ENCODE results near the gene HSPA12B. TPM values are rescaled to one million over a fixed set of nuclear protein-coding genes. Genes with fewer than 3 reads are reported as not detected.

The HSPA12B gene
- total RNA-seq, 1 experiment from 2014 or later: 6.3 TPM

- ChIA-PET CTCF (interaction anchor here (0.6 to 3.6 kb wide), 30 partner anchors 10 to 369 kb away, joined by 3 to 88 read pairs (median 4); partner anchors contain the start of genes ADISSP, CENPB, MAVS and SPEF1), POLR2A (no interaction called here)
- ATAC-seq: peak; percentile 98
- Mint-ChIP-seq H3K4me3 (no peak overlapping the region), H3K27ac (0 out of 2 replicates have a peak overlapping the region, but pooled peaks have one; percentile 8), H3K27me3 (ENCODE audit: low read depth) (no peaks in the 10 kb centered on the region), H3K36me3 (no peaks in the 10 kb centered on the region), H3K4me1 (peaks cover 8% of the 10 kb centered on the region), H3K9me3 (peaks cover 4% of the 10 kb centered on the region; the same call in 1 of the 2 replicates)
- DNase-seq (ENCODE audit: low spot score): peak; percentile 70
- peak; percentile 41; the same call in 1 of the 2 replicates for TF ChIP-seq CTCF (IDR thresholded peaks at IDR 0.05)
- TF ChIP-seq ZNF423 (CRISPR knock-in tag; IDR thresholded peaks at IDR 0.05): 0 out of 2 replicates have a peak, but pooled peaks have one; percentile 22
- TF ChIP-seq ZNF671 (CRISPR knock-in tag; IDR thresholded peaks at IDR 0.05): no peak
Observed at GRCh38 chr20:3716195-3716834, 16.2 kb upstream of the HSPA12B start.

- no peak overlapping the region for H3K4me3 Mint-ChIP-seq
- ChIA-PET CTCF (interaction anchor here (1.0 to 3.6 kb wide), 5 partner anchors 8 to 43 kb away, joined by 4 to 88 read pairs (median 5); no protein-coding TSS in a partner anchor), POLR2A (no interaction called here)
- peaks cover 8% of the 10 kb centered on the region for H3K4me1 Mint-ChIP-seq
- TF ChIP-seq ATF1 (CRISPR knock-in tag; IDR thresholded peaks at IDR 0.05): no peak
- no peak for TF ChIP-seq NR2C2 (CRISPR knock-in tag; IDR thresholded peaks at IDR 0.05)
- TF ChIP-seq ZMAT4 (CRISPR knock-in tag; IDR thresholded peaks at IDR 0.05): no peak
- no peak for TF ChIP-seq KAT7 (CRISPR knock-in tag; IDR thresholded peaks at IDR 0.05; ENCODE audit: borderline replicate concordance)
- TF ChIP-seq E2F1 (CRISPR knock-in tag; IDR thresholded peaks at IDR 0.05): no peak
- TF ChIP-seq NFATC4 (CRISPR knock-in tag; IDR thresholded peaks at IDR 0.05): no peak
- no peak for TF ChIP-seq ZNF396 (CRISPR knock-in tag; IDR thresholded peaks at IDR 0.05; ENCODE audit: borderline replicate concordance)
- no peak for TF ChIP-seq ARID4B (CRISPR knock-in tag; IDR thresholded peaks at IDR 0.05; ENCODE audit: borderline replicate concordance)
- no peak for TF ChIP-seq E2F4 (CRISPR knock-in tag; IDR thresholded peaks at IDR 0.05; ENCODE audit: borderline replicate concordance, low read depth)
- TF ChIP-seq SP1 (CRISPR knock-in tag; conservative IDR thresholded peaks at IDR 0.05): no peak
- TF ChIP-seq IRF2 (CRISPR knock-in tag; IDR thresholded peaks at IDR 0.05; ENCODE audit: borderline replicate concordance, low read depth): no peak
- DNase-seq (ENCODE audit: low spot score): no peak
- ATAC-seq: no peak
- no peaks in the 10 kb centered on the region for H3K36me3 Mint-ChIP-seq
- H3K27ac Mint-ChIP-seq: no peak overlapping the region
- peaks cover 4% of the 10 kb centered on the region; the same call in 1 of the 2 replicates for H3K9me3 Mint-ChIP-seq
- no peaks in the 10 kb centered on the region for H3K27me3 Mint-ChIP-seq (ENCODE audit: low read depth)
Observed at GRCh38 chr20:3719046-3719445, 13.4 kb upstream of the HSPA12B start.
